GM23338 (cell line): Measurements from ENCODE around the gene CD33.

ENCODE experiments used
- EZH2 ChIP-seq: fragments of 200-600 bp; sonication (generic); IDR thresholded peaks from one replicate; pipeline ENCODE4 v1.8.0; 2017; ENCODE audit warnings: antibody characterized with exemption, mild to moderate bottlenecking, low read depth; ENCODE audit not compliant: unreplicated experiment
- EZH2phosphoT487 ChIP-seq: fragments of 200-600 bp; sonication (generic); IDR thresholded peaks from one replicate; pipeline ENCODE4 v1.8.1; 2018; ENCODE audit warnings: antibody characterized with exemption; ENCODE audit not compliant: unreplicated experiment
- JUNB ChIP-seq: IDR thresholded peaks from one replicate; pipeline ENCODE4 v1.6.1; 2016; ENCODE audit warnings: antibody characterized with exemption; ENCODE audit not compliant: unreplicated experiment
- POLR2AphosphoS5 ChIP-seq: IDR thresholded peaks from 2 replicates; pipeline ENCODE4 v1.6.1; 2016; ENCODE audit warnings: antibody characterized with exemption, low read depth
- STAT1 ChIP-seq: IDR thresholded peaks from one replicate; pipeline ENCODE4 v1.6.1; 2016; ENCODE audit warnings: antibody characterized with exemption; ENCODE audit not compliant: unreplicated experiment
- ZNF114 ChIP-seq: fragments of 250-450 bp; sonication (Bioruptor Pico); IDR thresholded peaks from 2 replicates; pipeline ENCODE4 v1.5.0; 2020; ENCODE audit warnings: mild to moderate bottlenecking, moderate library complexity
- ZNF331 ChIP-seq: fragments of 250-450 bp; sonication (Bioruptor Pico); IDR thresholded peaks from 2 replicates; pipeline ENCODE4 v1.5.0; 2020; ENCODE audit warnings: low read depth, mild to moderate bottlenecking, moderate library complexity
- TF ChIP-seq, protein P1 (sequence below): IDR thresholded peaks from one replicate; pipeline ENCODE4 v1.6.1; 2018; ENCODE audit warnings: antibody characterized with exemption; ENCODE audit not compliant: unreplicated experiment
- TF ChIP-seq, protein P2 (sequence below), 2 experiments: fragments of 200-600 bp in 1 of 2; sonication (generic) in 1 of 2; conservative IDR thresholded peaks; 2 replicates each; pipeline versions ENCODE4 v1.5.1 to v1.6.1; 2016 to 2017; ENCODE audit warnings: antibody characterized with exemption in 2 of 2, low read depth in 2 of 2, mild to moderate bottlenecking in 2 of 2, moderate library complexity in 1 of 2

GRCh38 chr19:51227966-51228365, 3.1 kb downstream of the CD33 start:
- TF ChIP-seq, protein P1, sequence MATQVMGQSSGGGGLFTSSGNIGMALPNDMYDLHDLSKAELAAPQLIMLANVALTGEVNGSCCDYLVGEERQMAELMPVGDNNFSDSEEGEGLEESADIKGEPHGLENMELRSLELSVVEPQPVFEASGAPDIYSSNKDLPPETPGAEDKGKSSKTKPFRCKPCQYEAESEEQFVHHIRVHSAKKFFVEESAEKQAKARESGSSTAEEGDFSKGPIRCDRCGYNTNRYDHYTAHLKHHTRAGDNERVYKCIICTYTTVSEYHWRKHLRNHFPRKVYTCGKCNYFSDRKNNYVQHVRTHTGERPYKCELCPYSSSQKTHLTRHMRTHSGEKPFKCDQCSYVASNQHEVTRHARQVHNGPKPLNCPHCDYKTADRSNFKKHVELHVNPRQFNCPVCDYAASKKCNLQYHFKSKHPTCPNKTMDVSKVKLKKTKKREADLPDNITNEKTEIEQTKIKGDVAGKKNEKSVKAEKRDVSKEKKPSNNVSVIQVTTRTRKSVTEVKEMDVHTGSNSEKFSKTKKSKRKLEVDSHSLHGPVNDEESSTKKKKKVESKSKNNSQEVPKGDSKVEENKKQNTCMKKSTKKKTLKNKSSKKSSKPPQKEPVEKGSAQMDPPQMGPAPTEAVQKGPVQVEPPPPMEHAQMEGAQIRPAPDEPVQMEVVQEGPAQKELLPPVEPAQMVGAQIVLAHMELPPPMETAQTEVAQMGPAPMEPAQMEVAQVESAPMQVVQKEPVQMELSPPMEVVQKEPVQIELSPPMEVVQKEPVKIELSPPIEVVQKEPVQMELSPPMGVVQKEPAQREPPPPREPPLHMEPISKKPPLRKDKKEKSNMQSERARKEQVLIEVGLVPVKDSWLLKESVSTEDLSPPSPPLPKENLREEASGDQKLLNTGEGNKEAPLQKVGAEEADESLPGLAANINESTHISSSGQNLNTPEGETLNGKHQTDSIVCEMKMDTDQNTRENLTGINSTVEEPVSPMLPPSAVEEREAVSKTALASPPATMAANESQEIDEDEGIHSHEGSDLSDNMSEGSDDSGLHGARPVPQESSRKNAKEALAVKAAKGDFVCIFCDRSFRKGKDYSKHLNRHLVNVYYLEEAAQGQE = no peak
- TF ChIP-seq, protein P2, sequence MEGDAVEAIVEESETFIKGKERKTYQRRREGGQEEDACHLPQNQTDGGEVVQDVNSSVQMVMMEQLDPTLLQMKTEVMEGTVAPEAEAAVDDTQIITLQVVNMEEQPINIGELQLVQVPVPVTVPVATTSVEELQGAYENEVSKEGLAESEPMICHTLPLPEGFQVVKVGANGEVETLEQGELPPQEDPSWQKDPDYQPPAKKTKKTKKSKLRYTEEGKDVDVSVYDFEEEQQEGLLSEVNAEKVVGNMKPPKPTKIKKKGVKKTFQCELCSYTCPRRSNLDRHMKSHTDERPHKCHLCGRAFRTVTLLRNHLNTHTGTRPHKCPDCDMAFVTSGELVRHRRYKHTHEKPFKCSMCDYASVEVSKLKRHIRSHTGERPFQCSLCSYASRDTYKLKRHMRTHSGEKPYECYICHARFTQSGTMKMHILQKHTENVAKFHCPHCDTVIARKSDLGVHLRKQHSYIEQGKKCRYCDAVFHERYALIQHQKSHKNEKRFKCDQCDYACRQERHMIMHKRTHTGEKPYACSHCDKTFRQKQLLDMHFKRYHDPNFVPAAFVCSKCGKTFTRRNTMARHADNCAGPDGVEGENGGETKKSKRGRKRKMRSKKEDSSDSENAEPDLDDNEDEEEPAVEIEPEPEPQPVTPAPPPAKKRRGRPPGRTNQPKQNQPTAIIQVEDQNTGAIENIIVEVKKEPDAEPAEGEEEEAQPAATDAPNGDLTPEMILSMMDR (conservative IDR thresholded peaks at IDR 0.05; ENCODE audit: low read depth in 2 of 2) = no peak
- TF ChIP-seq POLR2AphosphoS5 (no peak), JUNB (no peak), EZH2 (no peak), STAT1 (no peak), ZNF331 (no peak), EZH2phosphoT487 (no peak), ZNF114 (CRISPR knock-in tag) (no peak)
